GM18873 (cell line): ENCODE measurements around the gene SEPTIN10.
"Not testable (repeated sequence)": the region's sequence is repeated elsewhere in the genome, so short reads cannot be mapped to it uniquely, and the experiment has no call there.

ENCODE experiments used
- ATAC-seq: cut with Tn5 transposase; IDR thresholded peaks from one replicate; pipeline ENCODE4 v1.9.1; 2021; ENCODE audit warnings: mild to moderate bottlenecking, moderate library complexity, moderate number of reproducible peaks; ENCODE audit not compliant: unreplicated experiment, low FRiP score

The SEPTIN10 gene

GRCh38 chr2:109635426-109636304 lies 21.9 kb upstream of the SEPTIN10 start:
- ATAC-seq = no peak

GRCh38 chr2:109633284-109633961 lies 19.7 kb upstream of the SEPTIN10 start:
- ATAC-seq = no peak

- ATAC-seq = no peak
These were observed 18.5 kb upstream of the SEPTIN10 start for GRCh38 chr2:109632158-109632789.

GRCh38 chr2:109631741-109632140 lies 18.0 kb upstream of the SEPTIN10 start:
- no peak for ATAC-seq

GRCh38 chr2:109630441-109631430 lies 17.0 kb upstream of the SEPTIN10 start:
- ATAC-seq = no peak

- no peak for ATAC-seq
These were observed 16.1 kb upstream of the SEPTIN10 start for GRCh38 chr2:109629867-109630266.

GRCh38 chr2:109628321-109628720 lies 14.6 kb upstream of the SEPTIN10 start:
- ATAC-seq = not testable (repeated sequence)

GRCh38 chr2:109624339-109624738 lies 10.6 kb upstream of the SEPTIN10 start:
- ATAC-seq = no peak

- no peak for ATAC-seq
These were observed 10.2 kb upstream of the SEPTIN10 start for GRCh38 chr2:109623923-109624322.

- no peak for ATAC-seq
These were observed 9.5 kb upstream of the SEPTIN10 start for GRCh38 chr2:109623297-109623696.

- ATAC-seq = no peak
These were observed 5.4 kb upstream of the SEPTIN10 start for GRCh38 chr2:109619032-109619615.

- ATAC-seq = no peak
These were observed 2.4 kb upstream of the SEPTIN10 start for GRCh38 chr2:109616184-109616583.

- ATAC-seq = no peak
These were observed 1.9 kb upstream of the SEPTIN10 start for GRCh38 chr2:109615637-109616144.

- no peak for ATAC-seq
These were observed 1.2 kb upstream of the SEPTIN10 start for GRCh38 chr2:109614715-109615636.

- ATAC-seq = no peak
These were observed 465 bp downstream of the SEPTIN10 start for GRCh38 chr2:109613081-109613921.

GRCh38 chr2:109611467-109612095 lies 2.2 kb downstream of the SEPTIN10 start:
- no peak for ATAC-seq

- ATAC-seq = no peak
These were observed 4.3 kb downstream of the SEPTIN10 start for GRCh38 chr2:109609352-109610024.
